Fibroblast of villous mesenchyme (primary cell): Measurements from ENCODE around the gene MRPS27. TPM values are rescaled to one million over a fixed set of nuclear protein-coding genes. Genes with fewer than 3 reads are reported as not detected.

Source experiments
- DNase-seq: peaks from one replicate; pipeline ENCODE4 v3.0.0-alpha.2; 2010; ENCODE audit warnings: low read depth
- H3K4me3 ChIP-seq: 2 replicates; pipeline ENCODE4 v1.5.1; 2011; ENCODE audit warnings: low read depth, mild to moderate bottlenecking, low read length
- total RNA-seq: library from RNA; depleted of rRNA; stranded (reverse); fragments of >200 nt; gene quantifications from 2 replicates; pipeline ENCODE4 v1.2.3, GENCODE V29; 2012
- TF ChIP-seq, protein P1 (sequence below): IDR thresholded peaks from 2 replicates; pipeline ENCODE4 v1.5.1; 2012; ENCODE audit warnings: low read depth, mild to moderate bottlenecking, low read length; ENCODE audit not compliant: insufficient read depth

Gene MRPS27
- total RNA-seq, 1 donor: 88.5 TPM

DNA sequence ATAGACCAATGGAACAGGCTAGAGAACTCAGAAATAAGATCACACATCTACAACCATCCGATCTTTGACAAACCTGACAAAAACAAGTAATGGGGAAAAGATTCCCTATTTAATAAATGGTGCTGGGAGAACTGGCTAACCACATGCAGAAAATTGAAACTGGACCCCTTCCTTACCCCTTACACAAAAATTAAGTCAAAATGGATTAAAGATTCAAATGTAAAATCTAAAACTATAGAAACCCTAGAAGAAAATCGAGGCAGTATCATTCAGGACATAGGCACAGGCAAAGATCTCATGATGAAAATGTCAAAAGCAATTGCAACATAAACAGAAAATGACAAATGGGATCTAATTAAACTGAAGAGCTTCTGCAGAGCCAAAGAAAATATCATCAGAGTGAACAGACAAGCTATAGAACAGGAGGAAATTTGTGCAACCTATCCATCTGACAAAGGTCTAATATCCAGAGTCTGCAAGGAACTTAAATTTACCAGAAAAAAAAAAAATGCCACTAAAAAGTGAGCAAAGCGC lies 43.8 kb downstream of the MRPS27 start:
- peak; percentile 39 for DNase-seq
- TF ChIP-seq, protein P1, sequence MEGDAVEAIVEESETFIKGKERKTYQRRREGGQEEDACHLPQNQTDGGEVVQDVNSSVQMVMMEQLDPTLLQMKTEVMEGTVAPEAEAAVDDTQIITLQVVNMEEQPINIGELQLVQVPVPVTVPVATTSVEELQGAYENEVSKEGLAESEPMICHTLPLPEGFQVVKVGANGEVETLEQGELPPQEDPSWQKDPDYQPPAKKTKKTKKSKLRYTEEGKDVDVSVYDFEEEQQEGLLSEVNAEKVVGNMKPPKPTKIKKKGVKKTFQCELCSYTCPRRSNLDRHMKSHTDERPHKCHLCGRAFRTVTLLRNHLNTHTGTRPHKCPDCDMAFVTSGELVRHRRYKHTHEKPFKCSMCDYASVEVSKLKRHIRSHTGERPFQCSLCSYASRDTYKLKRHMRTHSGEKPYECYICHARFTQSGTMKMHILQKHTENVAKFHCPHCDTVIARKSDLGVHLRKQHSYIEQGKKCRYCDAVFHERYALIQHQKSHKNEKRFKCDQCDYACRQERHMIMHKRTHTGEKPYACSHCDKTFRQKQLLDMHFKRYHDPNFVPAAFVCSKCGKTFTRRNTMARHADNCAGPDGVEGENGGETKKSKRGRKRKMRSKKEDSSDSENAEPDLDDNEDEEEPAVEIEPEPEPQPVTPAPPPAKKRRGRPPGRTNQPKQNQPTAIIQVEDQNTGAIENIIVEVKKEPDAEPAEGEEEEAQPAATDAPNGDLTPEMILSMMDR: no peak
- H3K4me3 ChIP-seq: no peak overlapping the region

DNA sequence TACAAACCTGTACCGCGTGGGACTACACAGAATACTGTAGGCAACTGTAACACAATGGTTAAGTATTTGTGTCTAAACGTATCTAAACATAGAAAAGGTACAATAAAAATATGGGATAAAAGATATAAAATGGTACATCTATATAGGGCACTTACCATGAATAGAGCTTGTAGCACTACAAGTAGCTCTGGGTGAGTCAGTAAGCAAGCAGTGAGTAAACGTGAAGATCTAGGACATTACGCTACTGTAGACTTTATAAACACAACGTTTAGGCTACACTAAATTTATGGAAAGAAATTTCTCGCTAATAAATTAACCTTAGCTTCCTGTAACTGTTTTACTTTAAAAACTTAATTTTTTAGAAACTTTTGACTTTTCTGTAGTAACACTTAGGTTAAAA lies 46.5 kb downstream of the MRPS27 start:
- TF ChIP-seq, protein P1: no peak
- no peak overlapping the region for H3K4me3 ChIP-seq
- no peak for DNase-seq

DNA sequence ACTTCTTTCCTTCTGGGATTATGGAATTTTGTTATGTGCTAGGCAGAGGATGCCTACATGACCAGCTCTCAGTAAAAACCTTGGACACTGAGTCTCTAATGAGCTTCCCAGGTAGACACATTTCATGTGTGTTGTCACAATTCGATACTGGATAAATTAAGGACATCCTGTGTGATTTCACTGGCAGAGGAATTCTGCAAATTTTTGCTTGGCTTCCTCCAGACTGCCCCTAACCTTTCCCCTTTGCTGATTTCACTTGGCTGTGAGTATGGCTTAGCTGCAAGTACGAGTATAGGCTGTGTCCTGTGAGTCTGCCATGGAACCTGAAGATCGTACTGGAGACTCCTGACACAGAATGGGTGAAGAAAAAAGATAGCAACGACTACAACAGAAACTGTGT lies 47.6 kb downstream of the MRPS27 start:
- TF ChIP-seq, protein P1: no peak
- H3K4me3 ChIP-seq: no peak overlapping the region
- no peak for DNase-seq

DNA sequence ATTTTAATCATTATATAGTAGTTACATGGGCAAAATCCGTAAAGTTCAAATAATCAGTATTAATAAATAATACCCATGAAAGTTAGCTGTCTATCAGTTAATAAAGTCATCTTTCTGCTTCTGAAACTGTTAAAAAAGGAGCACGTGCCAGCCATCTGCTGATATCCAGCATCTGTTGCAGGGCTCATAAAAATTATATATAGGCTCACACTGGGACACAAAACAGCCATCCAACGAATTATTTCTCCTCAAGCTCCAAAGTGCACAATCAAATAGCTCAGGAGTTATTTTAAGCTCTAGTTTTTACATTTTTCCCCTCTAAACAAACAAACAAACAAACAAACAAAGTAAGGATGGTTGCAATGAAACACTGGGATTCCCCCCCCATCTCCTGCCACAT lies 48.3 kb downstream of the MRPS27 start:
- peak; percentile 80 for DNase-seq
- TF ChIP-seq, protein P1: no peak
- H3K4me3 ChIP-seq: no peak overlapping the region

DNA sequence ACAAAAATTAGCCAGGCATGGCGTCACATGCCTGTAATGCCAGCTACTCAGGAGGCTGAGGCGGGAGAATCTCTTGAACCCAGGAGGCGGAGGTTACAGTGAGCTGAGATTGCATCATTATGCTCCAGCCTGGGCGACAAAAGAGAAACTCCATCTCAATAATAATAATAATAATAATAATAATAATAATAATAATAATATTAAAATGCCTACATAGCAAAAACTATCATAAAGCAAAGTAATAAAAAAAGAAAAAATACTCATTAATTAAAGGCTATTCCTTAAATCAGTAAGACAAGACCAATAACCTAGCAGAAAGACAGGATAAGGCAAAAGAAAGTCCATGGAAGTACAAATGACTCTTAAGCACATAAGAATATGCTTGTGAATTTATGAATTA lies 50.0 kb downstream of the MRPS27 start:
- TF ChIP-seq, protein P1: no peak
- H3K4me3 ChIP-seq: no peak overlapping the region
- DNase-seq: no peak

DNA sequence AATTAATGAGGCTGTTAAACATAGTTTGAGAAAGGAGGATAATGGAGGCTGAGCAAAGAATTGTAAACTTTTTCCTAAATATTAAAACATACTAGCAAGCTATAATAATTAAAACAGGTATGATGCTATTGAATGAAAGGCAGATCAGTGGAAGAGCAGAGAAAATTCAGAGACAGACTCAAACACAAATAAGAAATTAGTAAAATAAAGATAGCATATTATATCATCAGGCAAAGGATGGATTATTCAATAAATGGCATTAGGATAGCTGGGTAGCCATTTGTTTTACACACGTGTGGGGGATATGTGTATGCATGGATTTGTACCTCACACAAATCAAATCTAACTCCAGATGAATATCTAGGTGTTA lies 50.6 kb downstream of the MRPS27 start:
- no peak overlapping the region for H3K4me3 ChIP-seq
- TF ChIP-seq, protein P1: no peak
- DNase-seq: no peak

DNA sequence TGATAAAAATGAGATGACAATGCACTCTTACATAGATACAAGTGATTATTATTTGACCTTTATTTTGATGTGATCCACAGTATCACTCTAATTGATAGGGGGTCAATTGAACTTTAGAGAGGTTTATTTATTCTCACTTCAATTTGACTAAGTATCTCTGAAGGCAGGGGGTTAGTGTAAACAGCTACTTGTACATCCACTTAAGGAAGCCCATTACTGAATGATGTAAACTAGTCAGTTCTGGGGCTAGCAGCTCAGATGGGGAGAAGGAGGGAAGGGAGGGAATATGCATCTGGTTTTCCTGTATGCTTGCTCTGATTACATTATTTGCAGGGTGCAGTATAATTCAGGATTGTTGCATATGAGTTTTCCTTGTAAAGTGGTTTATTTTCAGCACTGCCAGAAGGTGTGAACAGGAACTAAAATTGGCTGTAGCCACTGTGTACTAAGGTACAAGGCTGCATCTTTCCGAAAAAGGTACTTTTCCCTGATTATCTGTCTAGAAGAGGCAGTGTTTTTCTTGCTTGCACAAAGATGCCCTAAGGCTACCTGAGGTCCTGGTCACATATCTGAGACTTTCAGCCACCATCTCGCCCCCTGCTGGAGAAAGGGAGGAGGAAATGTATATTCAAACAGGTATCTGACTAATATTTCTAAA lies 51.2 kb downstream of the MRPS27 start:
- no peak overlapping the region for H3K4me3 ChIP-seq
- TF ChIP-seq, protein P1: peak; percentile 79
- peak; percentile 61 for DNase-seq
